H7 (cell line): ENCODE data around the gene ZNF792. TPM values are rescaled to one million over a fixed set of nuclear protein-coding genes. Genes with fewer than 3 reads are reported as not detected.
"Not testable (repeated sequence)": the region's sequence is repeated elsewhere in the genome, so short reads cannot be mapped to it uniquely, and the experiment has no call there.

Experiments
- DNase-seq: peaks from one replicate; pipeline ENCODE4 v3.0.0; 2012
- H3K27me3 ChIP-seq: 2 replicates; pipeline ENCODE4 v1.6.0; 2011; ENCODE audit warnings: mild to moderate bottlenecking, low read length; ENCODE audit not compliant: control insufficient read depth, insufficient read depth
- H3K36me3 ChIP-seq: replicated peaks from 2 replicates; pipeline ENCODE4 v1.5.1; 2011; ENCODE audit warnings: low read length; ENCODE audit not compliant: control insufficient read depth, insufficient read depth
- H3K4me3 ChIP-seq: 2 replicates; pipeline ENCODE4 v1.5.1; 2011; ENCODE audit warnings: low read depth, mild to moderate bottlenecking, control low read depth, low read length, moderate library complexity; ENCODE audit not compliant: insufficient read depth
- total RNA-seq: library from RNA; depleted of rRNA; stranded (reverse); fragments of >200 nt; shearing (Covaris generic); gene quantifications from 2 replicates; pipeline ENCODE4 v1.2.3, GENCODE V29; 2014

Gene ZNF792
- total RNA-seq, 1 experiment from 2014 or later, result 18.0 TPM

GRCh38 chr19:35002037-35002535 is 38.1 kb upstream of the ZNF792 start:
- Histone ChIP-seq H3K27me3 (no peaks in the 10 kb centered on the region), H3K4me3 (0 out of 2 replicates have a peak overlapping the region, but pooled peaks have one; percentile 94)
- no peak for DNase-seq

GRCh38 chr19:35000647-35001501 is 36.8 kb upstream of the ZNF792 start:
- H3K27me3 ChIP-seq, result no peaks in the 10 kb centered on the region
- no peak for DNase-seq
- peaks cover 20% of the 10 kb centered on the region for H3K36me3 ChIP-seq
- H3K4me3 ChIP-seq, result peak overlapping the region; percentile 94

More at GRCh38 chr19:35002037-35002535, 38.1 kb upstream of the ZNF792 start:
- peaks cover 21% of the 10 kb centered on the region for H3K36me3 ChIP-seq

GRCh38 chr19:35000338-35000646 is 36.3 kb upstream of the ZNF792 start:
- Histone ChIP-seq H3K36me3 (peaks cover 14% of the 10 kb centered on the region), H3K4me3 (peak overlapping the region; percentile 94), H3K27me3 (no peaks in the 10 kb centered on the region)
- no peak for DNase-seq

- DNase-seq, result peak; percentile 99
- H3K36me3 ChIP-seq, result peaks cover 13% of the 10 kb centered on the region
Observed at GRCh38 chr19:34999498-35000337, 35.7 kb upstream of the ZNF792 start, which contains the start of gene GRAMD1A. Gene GRAMD1A (plus strand): TSS chr19:35000323. CDS start chr19:35000479, 156 bp downstream.

GRCh38 chr19:34998777-34999497 is 34.9 kb upstream of the ZNF792 start:
- peak; percentile 86 for DNase-seq
- Histone ChIP-seq H3K4me3 (peak overlapping the region; percentile 72), H3K27me3 (no peaks in the 10 kb centered on the region), H3K36me3 (peaks cover 8% of the 10 kb centered on the region)

More at GRCh38 chr19:34999498-35000337, 35.7 kb upstream of the ZNF792 start, which contains the start of gene GRAMD1A:
- no peaks in the 10 kb centered on the region for H3K27me3 ChIP-seq
- peak within 1 kb of the TSS; percentile 94 for H3K4me3 ChIP-seq

- H3K27me3 ChIP-seq, H3K4me3 ChIP-seq, DNase-seq: not testable (repeated sequence)
Observed at GRCh38 chr19:34998224-34998623, 34.2 kb upstream of the ZNF792 start.

GRCh38 chr19:34997071-34997617 is 33.1 kb upstream of the ZNF792 start:
- H3K36me3 ChIP-seq, result peaks cover 2% of the 10 kb centered on the region
- peak; percentile 23 for DNase-seq
- H3K4me3 ChIP-seq, result no peak overlapping the region

More at GRCh38 chr19:34998224-34998623, 34.2 kb upstream of the ZNF792 start:
- H3K36me3 ChIP-seq, result not testable (repeated sequence)

GRCh38 chr19:34995551-34995950 is 31.5 kb upstream of the ZNF792 start:
- no peak for DNase-seq
- H3K4me3 ChIP-seq, result no peak overlapping the region
- H3K27me3 ChIP-seq, result no peaks in the 10 kb centered on the region
- H3K36me3 ChIP-seq, result no peaks in the 10 kb centered on the region; the same call in 1 of the 2 replicates

More at GRCh38 chr19:34997071-34997617, 33.1 kb upstream of the ZNF792 start:
- no peaks in the 10 kb centered on the region for H3K27me3 ChIP-seq

- Histone ChIP-seq H3K4me3 (no peak overlapping the region), H3K36me3 (no peaks in the 10 kb centered on the region; the same call in 1 of the 2 replicates), H3K27me3 (no peaks in the 10 kb centered on the region)
- DNase-seq, result no peak
Observed at GRCh38 chr19:34994643-34995541, 30.9 kb upstream of the ZNF792 start.

- no peaks in the 10 kb centered on the region for H3K27me3 ChIP-seq
- no peak overlapping the region for H3K4me3 ChIP-seq
- DNase-seq, result no peak
- H3K36me3 ChIP-seq, result no peaks in the 10 kb centered on the region; the same call in 1 of the 2 replicates
Observed at GRCh38 chr19:34994286-34994642, 30.2 kb upstream of the ZNF792 start.

- not testable (repeated sequence) for H3K4me3 ChIP-seq, DNase-seq, H3K27me3 ChIP-seq, H3K36me3 ChIP-seq
Observed at GRCh38 chr19:34992582-34992981, 28.6 kb upstream of the ZNF792 start.

- no peaks in the 10 kb centered on the region for H3K27me3 ChIP-seq
- DNase-seq, result no peak
- H3K36me3 ChIP-seq, result no peaks in the 10 kb centered on the region; the same call in 1 of the 2 replicates
- H3K4me3 ChIP-seq, result no peak overlapping the region
Observed at GRCh38 chr19:34991542-34992333, 27.7 kb upstream of the ZNF792 start.
